Neural progenitor cell (in vitro differentiated cells): Measurements from ENCODE around the gene MAP2. TPM values are rescaled to one million over a fixed set of nuclear protein-coding genes. Genes with fewer than 3 reads are reported as not detected.
A peak's percentile ranks its signal among the peaks of the same experiment; 100 is the strongest.

Experiments
- DNase-seq: peaks from one replicate; pipeline ENCODE4 v3.0.0-alpha.2; 2016; ENCODE audit warnings: low spot score
- H2AFZ ChIP-seq: fragments of 200-600 bp; sonication (generic); replicated peaks from 2 replicates; pipeline ENCODE4 v1.6.1; 2016; ENCODE audit warnings: antibody characterized with exemption
- H3F3A ChIP-seq: fragments of 200-600 bp; sonication (generic); 2 replicates; pipeline ENCODE4 v1.6.1; 2016; ENCODE audit warnings: antibody characterized with exemption, low read depth
- H3K27ac ChIP-seq: fragments of 200-600 bp; sonication (generic); 2 replicates; pipeline ENCODE4 v1.5.1; 2016; ENCODE audit warnings: mild to moderate bottlenecking
- H3K27me3 ChIP-seq: fragments of 200-600 bp; sonication (generic); 2 replicates; pipeline ENCODE4 v1.6.1; 2016; ENCODE audit warnings: mild to moderate bottlenecking, moderate library complexity
- H3K36me3 ChIP-seq: fragments of 200-600 bp; sonication (generic); 2 replicates; pipeline ENCODE4 v1.5.1; 2016
- H3K4me1 ChIP-seq: fragments of 200-600 bp; sonication (generic); 2 replicates; pipeline ENCODE4 v1.6.1; 2016; ENCODE audit warnings: mixed run types
- H3K4me2 ChIP-seq: fragments of 200-600 bp; sonication (generic); 2 replicates; pipeline ENCODE4 v1.6.1; 2016
- H3K4me3 ChIP-seq: fragments of 200-600 bp; sonication (generic); 2 replicates; pipeline ENCODE4 v1.5.1; 2016
- H3K79me2 ChIP-seq: fragments of 200-600 bp; sonication (generic); 2 replicates; pipeline ENCODE4 v1.6.1; 2016; ENCODE audit warnings: low read depth
- H3K9ac ChIP-seq: fragments of 200-600 bp; sonication (generic); 2 replicates; pipeline ENCODE4 v1.6.1; 2016
- H3K9me3 ChIP-seq: fragments of 200-600 bp; sonication (generic); 2 replicates; pipeline ENCODE4 v1.5.1; 2016; ENCODE audit warnings: low read depth
- H4K20me1 ChIP-seq: fragments of 200-600 bp; sonication (generic); 2 replicates; pipeline ENCODE4 v1.6.1; 2016; ENCODE audit warnings: low read depth
- H3K27ac Mint-ChIP-seq: 3 replicates; pipeline ENCODE4 v1.8.0; 2021; ENCODE audit warnings: mixed read lengths
- H3K27me3 Mint-ChIP-seq: 2 replicates; pipeline ENCODE4 v1.8.0; 2022; ENCODE audit warnings: low read depth, mild to moderate bottlenecking, inconsistent platforms, moderate library complexity, mixed read lengths; ENCODE audit not compliant: insufficient read depth
- H3K36me3 Mint-ChIP-seq: 3 replicates; pipeline ENCODE4 v1.8.0; 2021; ENCODE audit warnings: mixed read lengths
- H3K4me1 Mint-ChIP-seq: 3 replicates; pipeline ENCODE4 v1.8.0; 2021; ENCODE audit warnings: mixed read lengths
- H3K4me3 Mint-ChIP-seq: 3 replicates; pipeline ENCODE4 v1.8.0; 2021; ENCODE audit warnings: mild to moderate bottlenecking, moderate library complexity, mixed read lengths
- H3K9me3 Mint-ChIP-seq: 3 replicates; pipeline ENCODE4 v1.8.0; 2020; ENCODE audit warnings: mixed read lengths
- CTCF ChIP-seq: fragments of 200-600 bp; sonication (generic); IDR thresholded peaks from 2 replicates; pipeline ENCODE4 v1.5.1; 2017; ENCODE audit warnings: antibody characterized with exemption, mild to moderate bottlenecking
- EZH2 ChIP-seq: fragments of 200-600 bp; sonication (generic); IDR thresholded peaks from 2 replicates; pipeline ENCODE4 v1.6.1; 2017; ENCODE audit warnings: antibody characterized with exemption, mild to moderate bottlenecking, moderate library complexity
- EZH2phosphoT487 ChIP-seq: fragments of 200-600 bp; sonication (generic); IDR thresholded peaks from 2 replicates; pipeline ENCODE4 v1.6.1; 2017; ENCODE audit warnings: antibody characterized with exemption
- total RNA-seq: library from RNA; depleted of rRNA; stranded (reverse); fragments of >200 nt; gene quantifications from 2 replicates; pipeline ENCODE4 v1.2.3, GENCODE V29; 2015; ENCODE audit warnings: low replicate concordance

The MAP2 gene
- total RNA-seq, 1 donor from 2014 or later = 102 TPM

GRCh38 chr2:209694748-209695147 lies 270.9 kb downstream of the MAP2 start:
- H2AFZ ChIP-seq = no peak overlapping the region
- no peaks in the 10 kb centered on the region for H3K79me2 ChIP-seq
- H3K27ac Mint-ChIP-seq = no peak overlapping the region
- H3K36me3 Mint-ChIP-seq = peaks cover 74% of the 10 kb centered on the region
- peaks cover 26% of the 10 kb centered on the region for H3K9me3 Mint-ChIP-seq
- H3K4me3 Mint-ChIP-seq = no peak overlapping the region
- H3K4me2 ChIP-seq = no peak overlapping the region
- H3K36me3 ChIP-seq = peaks cover 7% of the 10 kb centered on the region
- H3K27me3 ChIP-seq = no peaks in the 10 kb centered on the region
- H3K27me3 Mint-ChIP-seq = peaks cover 4% of the 10 kb centered on the region
- peaks cover 12% of the 10 kb centered on the region for H3K4me1 Mint-ChIP-seq
- no peaks in the 10 kb centered on the region for H3K9me3 ChIP-seq
- H3K4me3 ChIP-seq = no peak overlapping the region
- H3F3A ChIP-seq = no peaks in the 10 kb centered on the region
- no peak for TF ChIP-seq EZH2phosphoT487
- TF ChIP-seq EZH2 = no peak
- TF ChIP-seq CTCF = no peak
- no peak for DNase-seq
- no peak overlapping the region for H3K27ac ChIP-seq
- H3K4me1 ChIP-seq = no peaks in the 10 kb centered on the region
- H4K20me1 ChIP-seq = no peaks in the 10 kb centered on the region
- no peak overlapping the region for H3K9ac ChIP-seq

DNA sequence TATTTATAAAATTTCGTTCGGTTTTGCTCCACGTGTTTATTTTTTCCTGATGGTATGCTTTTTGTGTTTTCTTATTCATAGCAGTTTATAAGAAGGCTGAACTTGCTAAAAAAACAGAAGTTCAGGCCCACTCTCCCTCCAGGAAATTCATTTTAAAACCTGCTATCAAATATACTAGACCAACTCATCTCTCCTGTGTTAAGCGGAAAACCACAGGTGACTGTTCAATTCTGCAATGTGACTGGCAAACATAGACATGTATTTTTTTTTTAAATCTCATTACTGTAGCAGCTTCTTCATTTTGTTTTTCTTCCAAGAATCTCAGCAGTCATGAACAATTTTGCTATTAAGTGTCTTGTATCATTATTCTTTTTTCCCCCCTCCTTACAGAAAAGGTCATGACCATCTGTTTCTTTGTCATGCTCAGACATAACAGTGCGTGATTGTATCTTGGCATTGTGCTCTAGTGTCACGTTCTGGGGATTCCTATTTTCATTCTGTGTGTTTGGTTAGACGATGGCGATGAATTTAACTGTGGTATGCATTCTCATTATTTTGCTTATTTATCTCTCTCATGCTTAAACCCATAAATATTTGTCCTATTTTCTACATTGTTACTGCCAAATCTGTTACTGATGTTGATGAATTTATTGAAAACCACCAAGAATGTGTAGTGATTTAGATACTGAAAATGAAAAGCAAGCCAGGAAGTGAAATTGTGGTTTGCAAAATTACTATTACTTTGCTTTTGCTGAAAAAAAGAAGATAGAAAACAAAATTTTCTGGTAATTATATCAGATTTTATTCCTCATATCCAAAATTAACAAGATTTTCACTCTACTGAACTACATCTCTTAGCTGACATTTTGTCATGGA lies 273.2 kb downstream of the MAP2 start:
- Mint-ChIP-seq H3K36me3 (peaks cover 62% of the 10 kb centered on the region), H3K4me1 (peaks cover 12% of the 10 kb centered on the region), H3K27ac (peak overlapping the region; percentile 28), H3K9me3 (peaks cover 19% of the 10 kb centered on the region), H3K4me3 (no peak overlapping the region), H3K27me3 (peaks cover 4% of the 10 kb centered on the region)
- Histone ChIP-seq H3F3A (no peaks in the 10 kb centered on the region), H4K20me1 (no peaks in the 10 kb centered on the region), H3K9me3 (no peaks in the 10 kb centered on the region), H3K36me3 (peaks cover 7% of the 10 kb centered on the region), H3K27ac (no peak overlapping the region), H3K4me1 (no peaks in the 10 kb centered on the region), H3K4me2 (no peak overlapping the region), H3K9ac (no peak overlapping the region), H3K27me3 (no peaks in the 10 kb centered on the region), H2AFZ (no peak overlapping the region), H3K79me2 (no peaks in the 10 kb centered on the region), H3K4me3 (no peak overlapping the region)
- no peak for TF ChIP-seq EZH2phosphoT487
- no peak for TF ChIP-seq CTCF
- no peak for TF ChIP-seq EZH2
- no peak for DNase-seq

DNA sequence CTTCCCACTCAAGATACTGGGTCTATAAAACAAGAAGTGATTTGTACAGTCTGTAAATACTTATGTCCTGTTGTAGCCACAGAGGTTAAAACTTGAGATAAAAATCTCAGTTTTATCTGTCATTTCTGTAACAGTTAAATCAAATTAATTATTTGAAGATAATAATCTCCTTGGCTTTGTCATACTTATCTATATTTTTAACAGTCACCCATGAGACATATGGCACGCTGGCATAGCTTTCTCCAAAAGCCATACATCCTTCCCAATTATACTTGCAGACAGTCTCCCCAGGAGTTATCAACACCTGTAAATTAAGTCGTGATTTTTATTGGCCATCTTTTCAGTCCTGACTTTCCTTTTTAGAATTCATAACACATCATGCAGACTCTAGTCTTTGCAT lies 278.9 kb downstream of the MAP2 start:
- Histone ChIP-seq H3K4me1 (no peaks in the 10 kb centered on the region), H3K79me2 (no peaks in the 10 kb centered on the region), H2AFZ (no peak overlapping the region), H3K9ac (no peak overlapping the region), H3K36me3 (peaks cover 24% of the 10 kb centered on the region), H3K27me3 (no peaks in the 10 kb centered on the region), H3F3A (no peaks in the 10 kb centered on the region), H3K4me2 (no peak overlapping the region), H3K4me3 (no peak overlapping the region), H3K9me3 (no peaks in the 10 kb centered on the region), H3K27ac (no peak overlapping the region), H4K20me1 (no peaks in the 10 kb centered on the region)
- TF ChIP-seq EZH2 (no peak), CTCF (no peak), EZH2phosphoT487 (no peak)
- Mint-ChIP-seq H3K4me3 (no peak overlapping the region), H3K36me3 (peaks cover 48% of the 10 kb centered on the region), H3K27ac (no peak overlapping the region), H3K4me1 (no peaks in the 10 kb centered on the region), H3K9me3 (no peaks in the 10 kb centered on the region), H3K27me3 (no peaks in the 10 kb centered on the region)
- DNase-seq = no peak
